Measurements from ENCODE around the gene TMUB2.
"Not testable (repeated sequence)": the region's sequence is repeated elsewhere in the genome, so short reads cannot be mapped to it uniquely, and the experiment has no call there.

The TMUB2 gene

GRCh38 chr17:44144966-44145739, 41.6 kb upstream of the TMUB2 start:
- no peak overlapping the region for H3K4me2 ChIP-seq (ENCODE audit: low read length, poor library complexity, severe bottlenecking)
- no peak overlapping the region for H3K4me3 ChIP-seq (ENCODE audit: insufficient read depth in 1 of 2, low read depth in 1 of 2, low read length in 2 of 2)
- 96% methylated on average over 4 of the region's 7 CpGs for WGBS
- H3K36me3 ChIP-seq (ENCODE audit: control insufficient read depth in 1 of 2, insufficient read depth in 2 of 2, low read depth in 1 of 2, low read length in 2 of 2) = peaks cover 13 to 22% of the 10 kb centered on the region in 2 experiments
- no peaks in the 10 kb centered on the region for H3K9me3 ChIP-seq (ENCODE audit: control insufficient read depth, low read length)
- no peak overlapping the region for H3K23ac ChIP-seq (ENCODE audit: low read length in 2 of 2)
- H4K8ac ChIP-seq (ENCODE audit: low read length) = no peak overlapping the region
- no peak overlapping the region for H2BK12ac ChIP-seq (ENCODE audit: low read length in 2 of 2)
- H2BK120ac ChIP-seq (ENCODE audit: low read depth, low read length) = no peak overlapping the region
- no peak overlapping the region for H3K27ac ChIP-seq (ENCODE audit: low read length, poor library complexity, severe bottlenecking)
- H3K27me3 ChIP-seq (ENCODE audit: control insufficient read depth in 1 of 2, insufficient read depth in 1 of 2, low read length in 2 of 2) = no peaks in the 10 kb centered on the region
- H3K9ac ChIP-seq (ENCODE audit: low read length) = no peak overlapping the region
- H2AK5ac ChIP-seq (ENCODE audit: low read length, severe bottlenecking) = no peak overlapping the region
- H2BK5ac ChIP-seq (ENCODE audit: low read depth, low read length, poor library complexity, severe bottlenecking) = no peak overlapping the region
- H3K14ac ChIP-seq (ENCODE audit: low read length in 2 of 2) = no peak overlapping the region
- no peak overlapping the region for H2BK15ac ChIP-seq (ENCODE audit: low read depth, poor library complexity, severe bottlenecking)
- no peak overlapping the region for H3K4ac ChIP-seq (ENCODE audit: low read depth in 1 of 2, low read length in 2 of 2)
- H4K91ac ChIP-seq (ENCODE audit: low read length) = no peak overlapping the region
- peaks cover 3% of the 10 kb centered on the region for H3K4me1 ChIP-seq (ENCODE audit: control insufficient read depth, insufficient read depth, low read depth, low read length)
- H3K79me1 ChIP-seq (replicated peaks; ENCODE audit: low read length, poor library complexity, severe bottlenecking) = peaks cover 26% of the 10 kb centered on the region
- H2AFZ ChIP-seq (ENCODE audit: low read depth, low read length) = no peak overlapping the region
- H3K18ac ChIP-seq (ENCODE audit: low read depth in 1 of 2, low read length in 2 of 2) = no peak overlapping the region
- DNase-seq = peak; percentile 36

- peaks cover 3% of the 10 kb centered on the region for H3K4me1 ChIP-seq (ENCODE audit: control insufficient read depth, insufficient read depth, low read depth, low read length)
- H3K18ac ChIP-seq (ENCODE audit: low read depth in 1 of 2, low read length in 2 of 2) = no peak overlapping the region
- H2BK5ac ChIP-seq (ENCODE audit: low read depth, low read length, poor library complexity, severe bottlenecking) = no peak overlapping the region
- peaks cover 31% of the 10 kb centered on the region for H3K79me1 ChIP-seq (replicated peaks; ENCODE audit: low read length, poor library complexity, severe bottlenecking)
- H4K91ac ChIP-seq (ENCODE audit: low read length) = no peak overlapping the region
- no peaks in the 10 kb centered on the region for H3K9me3 ChIP-seq (ENCODE audit: control insufficient read depth, low read length)
- H3K4me3 ChIP-seq (ENCODE audit: insufficient read depth in 1 of 2, low read depth in 1 of 2, low read length in 2 of 2) = no peak overlapping the region
- H2BK12ac ChIP-seq (ENCODE audit: low read length in 2 of 2) = no peak overlapping the region
- no peak overlapping the region for H2BK120ac ChIP-seq (ENCODE audit: low read depth, low read length)
- no peak overlapping the region for H2BK15ac ChIP-seq (ENCODE audit: low read depth, poor library complexity, severe bottlenecking)
- no peaks in the 10 kb centered on the region for H3K27me3 ChIP-seq (ENCODE audit: control insufficient read depth in 1 of 2, insufficient read depth in 1 of 2, low read length in 2 of 2)
- no peak overlapping the region for H2AFZ ChIP-seq (ENCODE audit: low read depth, low read length)
- H3K23ac ChIP-seq (ENCODE audit: low read length in 2 of 2) = no peak overlapping the region
- peaks cover 13 to 22% of the 10 kb centered on the region in 2 experiments for H3K36me3 ChIP-seq (ENCODE audit: control insufficient read depth in 1 of 2, insufficient read depth in 2 of 2, low read depth in 1 of 2, low read length in 2 of 2)
- peak; percentile 30 for DNase-seq
- H3K4me2 ChIP-seq (ENCODE audit: low read length, poor library complexity, severe bottlenecking) = no peak overlapping the region
- 65% methylated on average over 1 of the region's 2 CpGs for WGBS
- H4K8ac ChIP-seq (ENCODE audit: low read length) = no peak overlapping the region
- no peak overlapping the region for H3K4ac ChIP-seq (ENCODE audit: low read depth in 1 of 2, low read length in 2 of 2)
- no peak overlapping the region for H3K27ac ChIP-seq (ENCODE audit: low read length, poor library complexity, severe bottlenecking)
- H2AK5ac ChIP-seq (ENCODE audit: low read length, severe bottlenecking) = no peak overlapping the region
- no peak overlapping the region for H3K9ac ChIP-seq (ENCODE audit: low read length)
- H3K14ac ChIP-seq (ENCODE audit: low read length in 2 of 2) = no peak overlapping the region
Observed at GRCh38 chr17:44146375-44147346, 40.1 kb upstream of the TMUB2 start.

GRCh38 chr17:44147812-44148211, 39.0 kb upstream of the TMUB2 start:
- no peak for DNase-seq
- no peak overlapping the region for H3K4me2 ChIP-seq (ENCODE audit: low read length, poor library complexity, severe bottlenecking)
- no peaks in the 10 kb centered on the region for H3K4me1 ChIP-seq (ENCODE audit: control insufficient read depth, insufficient read depth, low read depth, low read length)
- H2AFZ ChIP-seq (ENCODE audit: low read depth, low read length) = no peak overlapping the region
- H2BK15ac ChIP-seq (ENCODE audit: low read depth, poor library complexity, severe bottlenecking) = no peak overlapping the region
- H3K79me1 ChIP-seq (replicated peaks; ENCODE audit: low read length, poor library complexity, severe bottlenecking) = peaks cover 30% of the 10 kb centered on the region
- H3K27ac ChIP-seq (ENCODE audit: low read length, poor library complexity, severe bottlenecking) = no peak overlapping the region
- H4K8ac ChIP-seq (ENCODE audit: low read length) = no peak overlapping the region
- 100% methylated on average over 4 of the region's 4 CpGs for WGBS
- H2BK5ac ChIP-seq (ENCODE audit: low read depth, low read length, poor library complexity, severe bottlenecking) = no peak overlapping the region
- H3K9me3 ChIP-seq (ENCODE audit: control insufficient read depth, low read length) = no peaks in the 10 kb centered on the region
- peaks cover 14 to 27% of the 10 kb centered on the region in 2 experiments for H3K36me3 ChIP-seq (ENCODE audit: control insufficient read depth in 1 of 2, insufficient read depth in 2 of 2, low read depth in 1 of 2, low read length in 2 of 2)
- H2BK120ac ChIP-seq (ENCODE audit: low read depth, low read length) = no peak overlapping the region
- no peak overlapping the region for H2BK12ac ChIP-seq (ENCODE audit: low read length in 2 of 2)
- no peak overlapping the region for H3K4ac ChIP-seq (ENCODE audit: low read depth in 1 of 2, low read length in 2 of 2)
- no peak overlapping the region for H3K14ac ChIP-seq (ENCODE audit: low read length in 2 of 2)
- H3K27me3 ChIP-seq (ENCODE audit: control insufficient read depth in 1 of 2, insufficient read depth in 1 of 2, low read length in 2 of 2) = no peaks in the 10 kb centered on the region
- H2AK5ac ChIP-seq (ENCODE audit: low read length, severe bottlenecking) = no peak overlapping the region
- no peak overlapping the region for H3K18ac ChIP-seq (ENCODE audit: low read depth in 1 of 2, low read length in 2 of 2)
- H3K4me3 ChIP-seq (ENCODE audit: insufficient read depth in 1 of 2, low read depth in 1 of 2, low read length in 2 of 2) = no peak overlapping the region
- H3K23ac ChIP-seq (ENCODE audit: low read length in 2 of 2) = no peak overlapping the region
- no peak overlapping the region for H3K9ac ChIP-seq (ENCODE audit: low read length)
- H4K91ac ChIP-seq (ENCODE audit: low read length) = no peak overlapping the region

GRCh38 chr17:44149066-44149465, 37.7 kb upstream of the TMUB2 start:
- not testable (repeated sequence) for H3K4me2 ChIP-seq (ENCODE audit: low read length, poor library complexity, severe bottlenecking); H2AK5ac ChIP-seq (ENCODE audit: low read length, severe bottlenecking); H3K18ac ChIP-seq (ENCODE audit: low read depth in 1 of 2, low read length in 2 of 2); H4K91ac ChIP-seq (ENCODE audit: low read length); H3K27me3 ChIP-seq (ENCODE audit: control insufficient read depth in 1 of 2, insufficient read depth in 1 of 2, low read length in 2 of 2); H3K23ac ChIP-seq (ENCODE audit: low read length in 2 of 2); H2BK120ac ChIP-seq (ENCODE audit: low read depth, low read length); H4K8ac ChIP-seq (ENCODE audit: low read length); H2AFZ ChIP-seq (ENCODE audit: low read depth, low read length); H2BK5ac ChIP-seq (ENCODE audit: low read depth, low read length, poor library complexity, severe bottlenecking); H3K9ac ChIP-seq (ENCODE audit: low read length); H3K9me3 ChIP-seq (ENCODE audit: control insufficient read depth, low read length); H3K4me1 ChIP-seq (ENCODE audit: control insufficient read depth, insufficient read depth, low read depth, low read length); H3K4ac ChIP-seq (ENCODE audit: low read depth in 1 of 2, low read length in 2 of 2); H2BK12ac ChIP-seq (ENCODE audit: low read length in 2 of 2); H2BK15ac ChIP-seq (ENCODE audit: low read depth, poor library complexity, severe bottlenecking); H3K27ac ChIP-seq (ENCODE audit: low read length, poor library complexity, severe bottlenecking); H3K4me3 ChIP-seq (ENCODE audit: insufficient read depth in 1 of 2, low read depth in 1 of 2, low read length in 2 of 2); H3K14ac ChIP-seq (ENCODE audit: low read length in 2 of 2); DNase-seq
- Histone ChIP-seq H3K79me1 (replicated peaks; ENCODE audit: low read length, poor library complexity, severe bottlenecking) (peaks cover 25% of the 10 kb centered on the region), H3K36me3 (ENCODE audit: control insufficient read depth in 1 of 2, insufficient read depth in 2 of 2, low read depth in 1 of 2, low read length in 2 of 2) (peaks cover 16 to 29% of the 10 kb centered on the region in 2 experiments)
- WGBS = 100% methylated on average over 3 of the region's 3 CpGs

Measured in mesenchymal stem cell (in vitro differentiated cells and primary cell).